HG03558 (cell line): Measurements from ENCODE around the gene NCBP1.
A peak's percentile ranks its signal among the peaks of the same experiment; 100 is the strongest.
"Not testable (repeated sequence)": the region's sequence is repeated elsewhere in the genome, so short reads cannot be mapped to it uniquely, and the experiment has no call there.

Experiments used
- ATAC-seq: cut with Tn5 transposase; IDR thresholded peaks from one replicate; pipeline ENCODE4 v1.9.1; 2021; ENCODE audit warnings: moderate number of reproducible peaks; ENCODE audit not compliant: unreplicated experiment; ENCODE audit errors: extremely low read depth

NCBP1 gene

GRCh38 chr9:97632985-97633858 is at the start of gene NCBP1, which contains the start of gene TSTD2:
TSS of gene NCBP1 (plus strand) at chr9:97633821. CDS start at chr9:97633882, 61 bp downstream.
TSS of gene TSTD2 (minus strand) at chr9:97633368. CDS start at chr9:97627562, 5,806 bp downstream.
- ATAC-seq = peak; percentile 81

GRCh38 chr9:97584778-97585177 is 48.8 kb upstream of the NCBP1 start:
- ATAC-seq = not testable (repeated sequence)

GRCh38 chr9:97586909-97587308 is 46.7 kb upstream of the NCBP1 start:
- ATAC-seq = not testable (repeated sequence)

GRCh38 chr9:97591535-97591934 is 42.1 kb upstream of the NCBP1 start:
- no peak for ATAC-seq

GRCh38 chr9:97592126-97592525 is 41.5 kb upstream of the NCBP1 start:
- no peak for ATAC-seq

- ATAC-seq = no peak
Measured at GRCh38 chr9:97593960-97594359, 39.7 kb upstream of the NCBP1 start.

GRCh38 chr9:97594381-97594921 is 39.2 kb upstream of the NCBP1 start:
- ATAC-seq = no peak

- no peak for ATAC-seq
Measured at GRCh38 chr9:97596906-97597305, 36.7 kb upstream of the NCBP1 start.

GRCh38 chr9:97598461-97599288 is 34.9 kb upstream of the NCBP1 start:
- ATAC-seq = peak; percentile 71

GRCh38 chr9:97599314-97599846 is 34.2 kb upstream of the NCBP1 start:
- no peak for ATAC-seq

GRCh38 chr9:97600531-97601227 is 32.9 kb upstream of the NCBP1 start:
- no peak for ATAC-seq

GRCh38 chr9:97601228-97601898 is 32.3 kb upstream of the NCBP1 start:
- ATAC-seq = no peak

GRCh38 chr9:97602430-97602829 is 31.2 kb upstream of the NCBP1 start:
- no peak for ATAC-seq

GRCh38 chr9:97604901-97605645 is 28.5 kb upstream of the NCBP1 start:
- ATAC-seq = no peak

- ATAC-seq = no peak
Measured at GRCh38 chr9:97615439-97616072, 18.1 kb upstream of the NCBP1 start.

- ATAC-seq = no peak
Measured at GRCh38 chr9:97617939-97618416, 15.6 kb upstream of the NCBP1 start.

GRCh38 chr9:97620063-97620462 is 13.6 kb upstream of the NCBP1 start:
- not testable (repeated sequence) for ATAC-seq

GRCh38 chr9:97622483-97622882 is 11.1 kb upstream of the NCBP1 start:
- ATAC-seq = not testable (repeated sequence)
